Activated CD4-positive, alpha-beta memory T cell treated with anti-CD3 and anti-CD28 coated beads for 36 hours (primary cell): ENCODE measurements around the gene NRG2. TPM values are rescaled to one million over a fixed set of nuclear protein-coding genes. Genes with fewer than 3 reads are reported as not detected.

Experiments used
- CTCF ChIA-PET: fragments of 350-600 bp; sonication (Branson Sonifier 250); formaldehyde crosslinking; loops from one replicate; lab custom pipeline; 2021; ENCODE audit warnings: antibody characterized with exemption, inconsistent platforms; lab: Charles Lee
- POLR2A ChIA-PET: fragments of 350-600 bp; sonication (Branson Sonifier 250); formaldehyde crosslinking; loops from one replicate; lab custom pipeline; 2021; ENCODE audit warnings: antibody characterized with exemption; lab: Charles Lee
- DNase-seq: peaks from one replicate; pipeline ENCODE4 v3.0.0-alpha.2; 2020
- H3K27ac Mint-ChIP-seq: one replicate; pipeline ENCODE4 v1.8.0; 2021; ENCODE audit warnings: mixed read lengths
- H3K27me3 Mint-ChIP-seq: one replicate; pipeline ENCODE4 v1.8.0; 2021; ENCODE audit warnings: mixed read lengths
- H3K36me3 Mint-ChIP-seq: one replicate; pipeline ENCODE4 v1.8.0; 2021; ENCODE audit warnings: mixed read lengths
- H3K4me1 Mint-ChIP-seq: one replicate; pipeline ENCODE4 v1.8.0; 2021; ENCODE audit warnings: low read depth, mixed read lengths
- H3K4me3 Mint-ChIP-seq: one replicate; pipeline ENCODE4 v1.8.0; 2021; ENCODE audit warnings: mild to moderate bottlenecking, mixed read lengths
- H3K9me3 Mint-ChIP-seq: one replicate; pipeline ENCODE4 v1.8.0; 2021; ENCODE audit warnings: mixed read lengths
- intact Hi-C: fragments of 100-400 bp; cut with micrococcal nuclease; formaldehyde crosslinking; loops from one replicate; pipeline ENCODE4 v1.15.1; 2023
- total RNA-seq, 2 experiments: library from RNA; stranded (reverse); gene quantifications; one replicate each; pipeline ENCODE4 v1.2.3, GENCODE V29; 2021

Gene NRG2
- total RNA-seq, 2 experiments from 2014 or later: not detected

- intact Hi-C loops: no loop called here
- ChIA-PET POLR2A (no interaction called here), CTCF (interaction anchor here (0.9 to 1.9 kb wide), 4 partner anchors 14 to 275 kb away, joined by 4 to 7 read pairs (median 4); no protein-coding TSS in a partner anchor)
- Mint-ChIP-seq H3K27ac (no peak overlapping the region), H3K9me3 (no peaks in the 10 kb centered on the region), H3K4me1 (peaks cover 20% of the 10 kb centered on the region), H3K36me3 (no peaks in the 10 kb centered on the region), H3K27me3 (peaks cover 52% of the 10 kb centered on the region), H3K4me3 (no peak overlapping the region)
- no peak for DNase-seq
Observed at GRCh38 chr5:140040358-140040757, 2.7 kb downstream of the NRG2 start.

GRCh38 chr5:140039561-140039960 lies 3.5 kb downstream of the NRG2 start:
- Mint-ChIP-seq H3K4me1 (peaks cover 20% of the 10 kb centered on the region), H3K4me3 (no peak overlapping the region), H3K36me3 (no peaks in the 10 kb centered on the region), H3K27me3 (peaks cover 47% of the 10 kb centered on the region), H3K27ac (no peak overlapping the region), H3K9me3 (no peaks in the 10 kb centered on the region)
- no peak for DNase-seq
- ChIA-PET CTCF (no interaction called here), POLR2A (no interaction called here)
- intact Hi-C loops: no loop called here

DNA sequence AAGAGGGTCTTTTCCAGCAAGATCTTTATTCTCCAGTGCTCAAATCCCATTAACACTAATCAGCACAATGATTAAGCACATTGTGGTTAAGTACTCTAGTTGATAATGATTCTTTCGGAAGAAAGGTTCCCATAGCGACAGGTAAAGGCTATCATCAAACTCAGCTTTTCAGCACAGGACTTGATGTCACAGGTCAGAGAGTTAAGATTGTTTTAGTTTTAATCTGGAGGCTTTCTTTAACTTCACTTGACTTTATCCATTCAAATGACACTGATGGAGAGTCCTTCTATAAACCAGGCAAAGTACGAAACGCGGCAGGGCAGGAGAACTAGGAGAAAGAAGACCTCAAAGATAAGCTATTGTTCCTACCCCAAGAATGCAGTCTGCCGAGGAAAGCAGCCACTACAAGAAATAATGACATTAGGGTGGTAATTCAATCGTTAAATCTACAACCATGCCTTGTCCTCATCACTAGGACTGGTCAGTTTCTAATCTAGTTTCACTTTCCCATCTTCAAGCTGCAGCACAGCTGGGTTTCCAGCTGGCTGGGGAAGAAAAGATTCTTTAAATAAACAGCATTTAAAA lies 4.6 kb downstream of the NRG2 start:
- peaks cover 38% of the 10 kb centered on the region for H3K27me3 Mint-ChIP-seq
- no peaks in the 10 kb centered on the region for H3K36me3 Mint-ChIP-seq
- POLR2A ChIA-PET: no interaction called here
- no peak for DNase-seq
- intact Hi-C loops: no loop called here
- H3K9me3 Mint-ChIP-seq: no peaks in the 10 kb centered on the region
- no peak overlapping the region for H3K4me3 Mint-ChIP-seq
- CTCF ChIA-PET: interaction anchor here (1.2 kb wide), 1 partner anchor 108 kb away, joined by 3 read pairs; no protein-coding TSS in a partner anchor
- H3K4me1 Mint-ChIP-seq: peaks cover 16% of the 10 kb centered on the region
- no peak overlapping the region for H3K27ac Mint-ChIP-seq

DNA sequence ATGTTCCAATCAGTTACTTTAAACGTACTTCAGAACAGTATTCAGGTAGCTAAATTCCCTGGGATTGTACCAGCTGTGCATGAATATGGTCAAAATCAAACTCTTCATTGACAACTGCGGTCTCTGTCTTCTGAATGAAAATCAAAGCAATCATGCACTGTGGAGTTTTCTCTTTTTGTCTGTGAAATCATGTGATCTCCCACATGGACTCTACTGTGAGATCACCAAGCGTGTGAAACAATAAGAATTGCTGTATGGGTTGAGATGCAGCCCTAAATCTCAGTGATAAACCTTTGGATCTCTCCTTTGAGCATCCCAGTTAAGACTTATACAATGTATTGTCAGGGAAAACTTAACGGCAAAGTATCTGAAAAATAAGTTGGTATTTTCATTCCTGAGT lies 6.1 kb downstream of the NRG2 start:
- no peaks in the 10 kb centered on the region for H3K9me3 Mint-ChIP-seq
- ChIA-PET POLR2A (no interaction called here), CTCF (no interaction called here)
- peaks cover 14% of the 10 kb centered on the region for H3K4me1 Mint-ChIP-seq
- no peaks in the 10 kb centered on the region for H3K36me3 Mint-ChIP-seq
- H3K4me3 Mint-ChIP-seq: no peak overlapping the region
- intact Hi-C loops: no loop called here
- peaks cover 42% of the 10 kb centered on the region for H3K27me3 Mint-ChIP-seq
- no peak overlapping the region for H3K27ac Mint-ChIP-seq
- no peak for DNase-seq

DNA sequence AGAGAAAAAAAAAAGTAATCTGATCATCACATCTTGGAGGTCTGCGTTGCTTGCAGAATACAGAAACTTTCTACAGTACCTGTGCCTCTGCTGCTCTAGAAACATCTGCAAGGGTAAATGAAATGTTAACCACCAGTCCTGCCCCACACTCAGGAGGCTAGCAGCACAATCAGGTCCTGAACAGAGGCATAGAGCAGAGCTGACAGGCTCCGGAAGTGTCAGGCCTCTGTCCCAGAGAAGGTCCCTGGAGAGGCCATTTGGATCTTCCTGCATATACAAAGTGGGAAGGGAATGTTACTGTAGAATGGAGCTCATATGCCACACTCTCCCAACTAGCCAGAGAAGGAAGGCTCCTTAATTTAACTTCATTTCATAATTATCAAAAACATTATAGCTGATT lies 7.2 kb downstream of the NRG2 start:
- Mint-ChIP-seq H3K9me3 (no peaks in the 10 kb centered on the region), H3K36me3 (no peaks in the 10 kb centered on the region), H3K4me1 (peaks cover 8% of the 10 kb centered on the region), H3K4me3 (no peak overlapping the region), H3K27ac (no peak overlapping the region), H3K27me3 (peaks cover 34% of the 10 kb centered on the region)
- DNase-seq: no peak
- ChIA-PET CTCF (interaction anchor here (1.0 kb wide), 1 partner anchor 108 kb away, joined by 3 read pairs; no protein-coding TSS in a partner anchor), POLR2A (no interaction called here)
- intact Hi-C loops: no loop called here

DNA sequence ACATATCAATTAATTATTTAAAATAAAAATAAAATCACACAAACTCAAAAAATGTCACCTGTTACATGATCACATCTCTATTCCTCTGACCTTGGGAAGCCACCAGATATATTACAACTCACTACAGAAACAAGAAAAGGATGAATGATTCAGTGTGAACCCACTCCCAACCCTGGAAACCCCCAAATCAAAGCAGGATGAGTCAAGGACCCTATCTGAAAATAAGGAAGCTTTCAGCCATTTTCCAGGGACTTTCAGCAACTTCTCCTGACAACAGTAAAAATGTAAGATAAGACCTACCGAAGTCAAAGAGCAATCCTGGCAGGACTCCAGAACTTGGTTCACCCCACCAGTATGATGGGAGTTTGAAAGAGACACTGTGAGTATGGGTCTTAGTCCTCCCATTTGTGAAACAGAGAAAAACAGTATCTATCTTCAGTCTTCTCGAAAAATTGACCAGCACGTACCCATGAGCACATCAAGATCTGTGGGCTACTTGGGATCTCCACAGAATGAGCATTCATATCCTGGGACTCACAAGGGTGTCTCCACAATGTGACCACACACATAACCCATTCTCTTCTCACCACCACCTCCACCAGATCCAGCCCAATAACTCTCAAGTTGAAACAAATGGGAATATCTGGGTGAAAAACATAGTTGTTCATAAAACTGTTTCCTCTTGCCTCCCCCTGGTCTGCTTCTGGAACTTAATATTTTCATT lies 9.9 kb downstream of the NRG2 start:
- DNase-seq: no peak
- Mint-ChIP-seq H3K4me1 (peaks cover under 1% of the 10 kb centered on the region), H3K27me3 (peaks cover 20% of the 10 kb centered on the region), H3K9me3 (no peaks in the 10 kb centered on the region), H3K36me3 (no peaks in the 10 kb centered on the region), H3K27ac (no peak overlapping the region), H3K4me3 (no peak overlapping the region)
- ChIA-PET POLR2A (no interaction called here), CTCF (no interaction called here)
- intact Hi-C loops: no loop called here

GRCh38 chr5:140032296-140032695 lies 10.8 kb downstream of the NRG2 start:
- ChIA-PET POLR2A (interaction anchor here (0.6 kb wide), 1 partner anchor 24 kb away, joined by 3 read pairs; no protein-coding TSS in a partner anchor), CTCF (no interaction called here)
- intact Hi-C loops: no loop called here
- Mint-ChIP-seq H3K36me3 (no peaks in the 10 kb centered on the region), H3K27me3 (peaks cover 18% of the 10 kb centered on the region), H3K27ac (no peak overlapping the region), H3K9me3 (no peaks in the 10 kb centered on the region), H3K4me3 (no peak overlapping the region), H3K4me1 (no peaks in the 10 kb centered on the region)
- no peak for DNase-seq

- intact Hi-C loops: no loop called here
- no peaks in the 10 kb centered on the region for H3K36me3 Mint-ChIP-seq
- CTCF ChIA-PET: no interaction called here
Observed at GRCh38 chr5:140027807-140028206, 15.3 kb downstream of the NRG2 start.

GRCh38 chr5:140025736-140026135 lies 17.4 kb downstream of the NRG2 start:
- H3K27me3 Mint-ChIP-seq: peaks cover 12% of the 10 kb centered on the region
- no peak for DNase-seq
- POLR2A ChIA-PET: no interaction called here
- no peak overlapping the region for H3K27ac Mint-ChIP-seq
- H3K9me3 Mint-ChIP-seq: no peaks in the 10 kb centered on the region
- intact Hi-C loops: no loop called here
- no peak overlapping the region for H3K4me3 Mint-ChIP-seq
- H3K4me1 Mint-ChIP-seq: no peaks in the 10 kb centered on the region
- CTCF ChIA-PET: interaction anchor here (1.9 kb wide), 1 partner anchor 57 kb away, joined by 5 read pairs; no protein-coding TSS in a partner anchor
- H3K36me3 Mint-ChIP-seq: no peaks in the 10 kb centered on the region

More at GRCh38 chr5:140027807-140028206, 15.3 kb downstream of the NRG2 start:
- POLR2A ChIA-PET: no interaction called here
- Mint-ChIP-seq H3K4me1 (no peaks in the 10 kb centered on the region), H3K4me3 (no peak overlapping the region), H3K27ac (no peak overlapping the region), H3K27me3 (peaks cover 10% of the 10 kb centered on the region), H3K9me3 (no peaks in the 10 kb centered on the region)
- no peak for DNase-seq

DNA sequence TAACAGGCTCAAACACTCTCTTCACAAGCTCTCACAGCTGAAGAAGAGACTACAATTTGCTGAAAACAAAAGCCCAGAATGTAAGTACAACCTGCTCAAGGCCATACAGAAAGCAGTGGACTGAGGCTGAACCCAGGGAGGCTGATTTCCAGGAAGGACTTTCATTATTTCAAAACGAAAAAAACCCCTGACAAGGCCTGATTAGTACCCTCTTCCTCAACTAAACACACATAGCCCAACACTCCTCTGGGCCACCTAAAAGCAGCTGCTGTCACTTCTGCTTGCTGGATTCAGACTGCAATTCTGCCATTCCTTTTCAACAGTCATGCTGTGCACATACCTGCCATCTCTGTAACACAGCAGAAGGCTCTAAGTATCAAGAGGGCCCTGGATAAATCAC lies 18.2 kb downstream of the NRG2 start:
- no peak overlapping the region for H3K27ac Mint-ChIP-seq
- intact Hi-C loops: no loop called here
- ChIA-PET CTCF (interaction anchor here (1.9 kb wide), 1 partner anchor 56 kb away, joined by 5 read pairs; no protein-coding TSS in a partner anchor), POLR2A (no interaction called here)
- no peaks in the 10 kb centered on the region for H3K4me1 Mint-ChIP-seq
- H3K9me3 Mint-ChIP-seq: no peaks in the 10 kb centered on the region
- DNase-seq: no peak
- peaks cover 15% of the 10 kb centered on the region for H3K27me3 Mint-ChIP-seq
- no peak overlapping the region for H3K4me3 Mint-ChIP-seq
- H3K36me3 Mint-ChIP-seq: no peaks in the 10 kb centered on the region

DNA sequence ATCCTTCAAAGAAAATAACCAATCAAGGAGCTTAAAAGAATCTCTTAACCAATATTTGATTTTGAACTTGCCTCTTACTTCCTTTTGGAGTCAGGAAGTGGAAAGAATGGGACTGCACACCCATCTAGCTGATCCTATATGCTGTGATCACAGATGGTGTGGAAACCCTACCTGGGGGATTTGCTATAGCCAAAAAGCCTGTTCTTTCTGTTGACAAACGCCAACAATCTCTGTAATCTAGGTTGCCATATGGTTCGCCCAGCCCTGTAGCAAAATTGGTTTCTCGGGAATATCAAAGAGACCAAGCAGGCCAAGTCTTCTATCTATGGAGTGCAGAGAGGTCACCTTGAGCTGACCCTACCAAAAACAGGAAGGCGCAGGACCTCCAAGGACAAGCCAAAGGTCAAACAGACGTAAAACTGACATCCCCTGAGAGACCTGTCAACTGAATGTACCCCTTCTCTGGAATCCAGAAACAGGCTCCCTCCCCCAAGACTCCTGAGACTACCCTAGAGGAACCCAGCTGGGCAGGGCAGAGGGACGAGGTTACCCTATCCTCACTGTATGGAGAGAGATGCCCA lies 19.4 kb downstream of the NRG2 start:
- Mint-ChIP-seq H3K36me3 (no peaks in the 10 kb centered on the region), H3K4me3 (no peak overlapping the region), H3K27ac (no peak overlapping the region), H3K4me1 (no peaks in the 10 kb centered on the region), H3K27me3 (peaks cover 15% of the 10 kb centered on the region), H3K9me3 (no peaks in the 10 kb centered on the region)
- ChIA-PET CTCF (no interaction called here), POLR2A (no interaction called here)
- intact Hi-C loops: no loop called here
- no peak for DNase-seq

DNA sequence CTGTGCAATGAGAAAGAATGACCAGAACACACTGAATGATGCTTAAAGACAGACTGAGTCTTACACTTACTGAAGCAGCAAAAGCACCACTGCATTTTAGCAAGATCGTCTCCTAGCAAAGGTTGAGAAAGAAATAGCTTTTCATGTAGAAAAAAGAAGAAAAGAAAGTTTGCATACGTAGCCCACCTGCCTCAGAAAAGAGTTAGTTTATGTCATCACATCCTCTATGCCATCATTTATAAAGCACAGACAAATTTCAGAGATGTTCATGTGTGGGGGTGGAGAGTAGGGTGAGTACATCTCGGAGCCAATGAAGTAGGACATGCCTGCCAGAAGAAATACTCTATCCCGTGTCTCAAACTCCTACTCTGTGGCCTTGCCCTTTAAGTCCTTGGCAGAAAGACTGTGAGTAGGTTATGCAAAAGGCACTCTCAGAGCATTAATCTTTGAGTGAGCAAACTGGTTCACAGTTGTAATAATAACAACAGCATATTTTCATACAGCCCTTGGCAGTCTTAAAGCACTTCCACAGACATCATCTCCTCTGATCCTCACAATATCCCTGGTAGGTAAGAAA lies 22.4 kb downstream of the NRG2 start:
- H3K9me3 Mint-ChIP-seq: no peaks in the 10 kb centered on the region
- no peak overlapping the region for H3K27ac Mint-ChIP-seq
- peaks cover 10% of the 10 kb centered on the region for H3K27me3 Mint-ChIP-seq
- no peak for DNase-seq
- POLR2A ChIA-PET: no interaction called here
- H3K4me3 Mint-ChIP-seq: no peak overlapping the region
- intact Hi-C loops: no loop called here
- H3K4me1 Mint-ChIP-seq: no peaks in the 10 kb centered on the region
- CTCF ChIA-PET: no interaction called here
- no peaks in the 10 kb centered on the region for H3K36me3 Mint-ChIP-seq
